Endothelial cell of umbilical vein (primary cell): Measurements from ENCODE around the gene PRPF18.

Source experiments
- CTCF ChIP-seq, 2 donors: IDR thresholded peaks; 1 replicate in 1 of 2; 2 replicates in 1 of 2; pipeline ENCODE4 v1.5.1; 2011; ENCODE audit warnings: low read length in 2 of 2, mild to moderate bottlenecking in 2 of 2, moderate library complexity in 2 of 2, control low read depth in 1 of 2, inconsistent platforms in 1 of 2, low read depth in 1 of 2; ENCODE audit not compliant: insufficient read depth in 1 of 2; ENCODE audit errors: extremely low read depth in 1 of 2
- EZH2 ChIP-seq: IDR thresholded peaks from 2 replicates; pipeline ENCODE4 v1.6.1; 2012; ENCODE audit warnings: borderline replicate concordance, low read depth, mild to moderate bottlenecking, moderate library complexity, low read length, inconsistent platforms; ENCODE audit not compliant: severe bottlenecking
- FOS ChIP-seq: IDR thresholded peaks from 2 replicates; pipeline ENCODE4 v1.6.1; 2011; ENCODE audit warnings: mild to moderate bottlenecking, low read length, moderate library complexity, borderline replicate concordance; ENCODE audit not compliant: insufficient read depth
- GATA2 ChIP-seq: IDR thresholded peaks from 2 replicates; pipeline ENCODE4 v1.7.0; 2011; ENCODE audit warnings: low read depth, mild to moderate bottlenecking, moderate library complexity, mixed read lengths, low read length; ENCODE audit not compliant: insufficient read length, insufficient read depth
- MYC ChIP-seq: IDR thresholded peaks from one replicate; pipeline ENCODE4 v1.6.1; 2011; ENCODE audit warnings: mild to moderate bottlenecking, low read depth, low read length

GRCh38 chr10:13617116-13617515 lies 30.4 kb downstream of the PRPF18 start:
- TF ChIP-seq CTCF (IDR thresholded peaks at IDR 0.05; ENCODE audit: extremely low read depth in 1 of 2, insufficient read depth in 1 of 2, low read depth in 1 of 2, low read length in 2 of 2) (no peak), EZH2 (no peak), MYC (no peak), FOS (no peak), GATA2 (no peak)
